GM12878 (cell line): ENCODE results near the gene ARHGEF1. TPM values are rescaled to one million over a fixed set of nuclear protein-coding genes. Genes with fewer than 3 reads are reported as not detected.

ENCODE experiments used
- CHD2 ChIP-seq: IDR thresholded peaks from 2 replicates; pipeline ENCODE4 v1.6.1; 2011; ENCODE audit warnings: low read depth, low read length, improper control_type of control experiment, borderline replicate concordance
- CHD4 ChIP-seq: fragments of 200-600 bp; sonication (generic); IDR thresholded peaks from 2 replicates; pipeline ENCODE4 v1.6.1; 2016; ENCODE audit warnings: mild to moderate bottlenecking
- CREM ChIP-seq: IDR thresholded peaks from 2 replicates; pipeline ENCODE4 v1.6.1; 2014; ENCODE audit warnings: antibody characterized with exemption, low read depth
- CTCF ChIP-seq, 3 experiments: IDR thresholded peaks in 2 of 3; conservative IDR thresholded peaks in 1 of 3; 2 replicates each; pipeline ENCODE4 v1.5.1; 2011; ENCODE audit warnings: low read depth in 3 of 3, low read length in 3 of 3, mild to moderate bottlenecking in 3 of 3, control low read depth in 2 of 3, moderate library complexity in 2 of 3, inconsistent platforms in 1 of 3, mixed read lengths in 1 of 3; ENCODE audit not compliant: control insufficient read depth in 2 of 3, insufficient read depth in 1 of 3; ENCODE audit errors: extremely low read depth in 1 of 3
- DPF2 ChIP-seq: fragments of 450-650 bp; IDR thresholded peaks from 2 replicates; pipeline ENCODE4 v1.6.1; 2017; ENCODE audit warnings: mild to moderate bottlenecking
- E2F8 ChIP-seq: fragments of 450-650 bp; IDR thresholded peaks from 2 replicates; pipeline ENCODE4 v1.6.1; 2018; ENCODE audit warnings: mild to moderate bottlenecking, low read depth, moderate library complexity; ENCODE audit not compliant: partially characterized antibody
- ETV6 ChIP-seq, 2 experiments: fragments of 450-650 bp in 1 of 2; IDR thresholded peaks in 1 of 2; conservative IDR thresholded peaks in 1 of 2; 2 replicates each; pipeline ENCODE4 v1.6.1; 2014; ENCODE audit warnings: antibody characterized with exemption in 1 of 2, borderline replicate concordance in 1 of 2, low read depth in 1 of 2, mild to moderate bottlenecking in 1 of 2, moderate library complexity in 1 of 2
- IRF5 ChIP-seq: fragments of 450-650 bp; IDR thresholded peaks from 2 replicates; pipeline ENCODE4 v1.6.1; 2017; ENCODE audit warnings: borderline replicate concordance
- MTA2 ChIP-seq: fragments of 450-650 bp; IDR thresholded peaks from 2 replicates; pipeline ENCODE4 v1.6.1; 2016; ENCODE audit warnings: low read depth, mild to moderate bottlenecking, moderate library complexity
- MTA3 ChIP-seq: IDR thresholded peaks from 2 replicates; pipeline ENCODE4 v1.6.1; 2012; ENCODE audit warnings: low read length, inconsistent platforms, borderline replicate concordance
- NFXL1 ChIP-seq: fragments of 450-650 bp; IDR thresholded peaks from 2 replicates; pipeline ENCODE4 v1.6.1; 2017; ENCODE audit warnings: antibody characterized with exemption, mild to moderate bottlenecking, borderline replicate concordance
- NR2C1 ChIP-seq: fragments of 450-650 bp; IDR thresholded peaks from 2 replicates; pipeline ENCODE4 v1.6.1; 2017; ENCODE audit warnings: antibody characterized with exemption, mild to moderate bottlenecking, moderate library complexity
- NR2F1 ChIP-seq: fragments of 450-650 bp; conservative IDR thresholded peaks from 2 replicates; pipeline ENCODE4 v1.6.1; 2017; ENCODE audit warnings: mild to moderate bottlenecking
- POLR2AphosphoS2 ChIP-seq: IDR thresholded peaks from 2 replicates; pipeline ENCODE4 v1.6.1; 2011; ENCODE audit warnings: low read depth, mild to moderate bottlenecking, low read length, improper control_type of control experiment, moderate library complexity
- RELA ChIP-seq: fragments of 450-650 bp; IDR thresholded peaks from 2 replicates; pipeline ENCODE4 v1.8.0; 2014; ENCODE audit warnings: borderline replicate concordance; ENCODE audit not compliant: partially characterized antibody
- REST ChIP-seq: IDR thresholded peaks from 2 replicates; pipeline ENCODE4 v1.6.1; 2012; ENCODE audit warnings: mild to moderate bottlenecking, low read depth, low read length
- SREBF2 ChIP-seq: IDR thresholded peaks from 2 replicates; pipeline ENCODE4 v1.6.1; 2012; ENCODE audit warnings: mild to moderate bottlenecking, low read length
- WRNIP1 ChIP-seq: IDR thresholded peaks from 2 replicates; pipeline ENCODE4 v1.6.1; 2011; ENCODE audit warnings: low read depth, low read length, improper control_type of control experiment, borderline replicate concordance
- polyA plus RNA-seq, 11 experiments: library from polyadenylated mRNA; depleted of rRNA in 4 of 11; unstranded in 6 of 11; stranded (reverse) in 5 of 11; fragments of >200 nt; fragmentation: Nextera tagmentation in 4 of 11; fragmentation: Illumina TruSeq in 1 of 11; extraction: Ambion mirVana in 4 of 11; extraction: Trizol in 1 of 11; gene quantifications; 1 replicate in 1 of 11; 2 replicates in 10 of 11; pipeline versions ENCODE4 v1.2.1 to v1.2.3, GENCODE V29; 2011 to 2016; ENCODE audit warnings: inconsistent platforms in 2 of 11, missing spikeins in 2 of 11, low read depth in 1 of 11
- total RNA-seq, 4 experiments: library from RNA; depleted of rRNA in 3 of 4; stranded (reverse); fragments of >200 nt in 3 of 4; fragmentation: Illumina TruSeq in 1 of 4; extraction: Trizol in 1 of 4; gene quantifications; 2 replicates each; pipeline versions ENCODE4 v1.2.1 to v1.2.3, GENCODE V29; 2013 to 2021

The ARHGEF1 gene
- total and polyA plus RNA-seq, 10 of the 15 experiments (the other 5 are each of a cell fraction or from before 2014, with no cell fraction given) = 1.2 to 207 (median 53.9) TPM

GRCh38 chr19:41928221-41928683 is 45.3 kb downstream of the ARHGEF1 start, which contains the start of gene ERFL (continued):
- TF ChIP-seq REST (no peak), WRNIP1 (no peak), CHD4 (no peak), MTA2 (no peak), SREBF2 (no peak), MTA3 (no peak), CREM (no peak), NFXL1 (peak; percentile 92), CTCF (IDR thresholded peaks at IDR 0.05 in 2 of 3, conservative IDR thresholded peaks at IDR 0.05 in 1 of 3; ENCODE audit: control insufficient read depth in 2 of 3, extremely low read depth in 1 of 3, insufficient read depth in 1 of 3, low read depth in 3 of 3, low read length in 3 of 3) (peak in 1 of 3 experiments; percentile 6; a peak in 1 of 6 replicates), DPF2 (peak; percentile 48; the same call in 1 of the 2 replicates), NR2C1 (no peak), ETV6 (conservative IDR thresholded peaks at IDR 0.05 in 1 of 2, IDR thresholded peaks at IDR 0.05 in 1 of 2; ENCODE audit: borderline replicate concordance in 1 of 2, low read depth in 1 of 2) (no peak), NR2F1 (no peak), E2F8 (no peak), IRF5 (no peak), POLR2AphosphoS2 (no peak), RELA (no peak), CHD2 (no peak)
